ENCODE results near the gene DNAJC9. TPM values are rescaled to one million over a fixed set of nuclear protein-coding genes. Genes with fewer than 3 reads are reported as not detected.
A peak's percentile ranks its signal among the peaks of the same experiment; 100 is the strongest.

Gene DNAJC9
- total and polyA plus RNA-seq, 7 experiments from 2014 or later = 14.5 to 47.7 (median 27.2) TPM

DNA sequence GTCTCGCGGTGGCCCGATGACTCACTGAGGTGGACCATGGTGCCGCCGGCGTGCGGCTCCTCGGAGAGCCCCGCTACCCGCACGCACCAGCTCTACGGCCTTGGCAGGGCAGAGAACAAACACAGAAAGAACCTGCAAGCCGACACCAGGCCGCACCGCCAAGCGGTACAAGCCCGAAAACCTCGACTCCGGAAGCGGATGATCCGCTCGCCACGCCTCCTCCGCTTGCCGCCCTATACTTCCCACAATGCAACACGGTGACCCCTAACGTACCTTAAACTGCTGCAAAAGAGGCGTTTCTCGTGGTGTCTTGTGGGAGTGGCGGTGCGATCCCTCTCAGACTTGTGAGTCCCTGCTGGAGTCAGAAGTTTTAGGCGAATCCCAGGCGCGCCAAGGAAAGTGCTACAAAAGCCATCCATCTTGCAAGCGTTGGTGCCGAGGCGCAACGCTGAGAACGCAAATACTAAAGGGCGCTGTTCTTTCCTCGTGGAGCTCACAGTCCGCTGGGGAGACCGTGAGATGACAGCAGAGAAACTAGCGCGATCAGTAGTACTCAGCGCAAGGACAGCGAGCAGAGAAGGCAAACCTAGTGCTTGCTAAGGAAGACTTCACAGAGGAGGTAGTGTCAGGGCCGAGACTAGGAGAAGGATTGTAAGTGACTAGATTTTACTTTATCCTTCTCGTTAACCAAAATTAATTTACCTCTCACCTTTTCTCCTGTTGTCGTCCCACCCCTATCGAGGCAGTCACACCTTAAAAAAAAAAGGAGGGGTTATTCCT, 5.6 kb upstream of the DNAJC9 start, which contains the start of gene MRPS16:
Gene MRPS16 (minus strand): TSS at position 200 of the 780 bp plus-strand sequence. CDS start 162 bp downstream, at position 38.
- H3K27ac ChIP-seq (ENCODE audit: low read depth, low read length) = peak within 1 kb of the TSS; percentile 92
- peak within 1 kb of the TSS; percentile 91 to 97 (median 94) for H3K27ac Mint-ChIP-seq
- H3K4me3 Mint-ChIP-seq = peak within 1 kb of the TSS; percentile 95 to 100 (median 99)
- ChIA-PET POLR2A (interaction anchor here (0.6 to 2.0 kb wide), 16 partner anchors 18 to 1907 kb away, joined by 3 to 9 read pairs (median 4); partner anchors contain the start of gene CFAP70), CTCF (interaction anchor here (0.6 kb wide), 1 partner anchor 1417 kb away, joined by 4 read pairs; no protein-coding TSS in a partner anchor)
- no peaks in the 10 kb centered on the region for H3K36me3 ChIP-seq (ENCODE audit: control insufficient read depth in 2 of 3, insufficient read depth in 3 of 3, low read length in 3 of 3)
- H3K4me3 ChIP-seq (ENCODE audit: low read length) = peak within 1 kb of the TSS; percentile 94
- H3K27me3 Mint-ChIP-seq = peaks cover 0 to 2% (median 0%) of the 10 kb centered on the region in 5 donors
- H3K9me3 ChIP-seq (ENCODE audit: control insufficient read depth in 2 of 3, low read length in 3 of 3) = no peaks in the 10 kb centered on the region
- intact Hi-C loops (cut with micrococcal nuclease) = loop anchor here (1.0 to 5.0 kb wide), 13 partner anchors 8 to 924 kb away; partner anchors contain the start of genes ANXA7 (in 2 of the 2), CFAP70 (in 2 of the 2), ECD (in 2 of the 2) and FAM149B1 (in 2 of the 2)
- peaks cover 18 to 26% of the 10 kb centered on the region in 2 donors for H3K4me1 ChIP-seq (ENCODE audit: control insufficient read depth in 2 of 2, insufficient read depth in 2 of 2, low read length in 2 of 2)
- peak; percentile 98 for ATAC-seq
- peaks cover 0 to 20% (median 5%) of the 10 kb centered on the region in 5 donors for H3K36me3 Mint-ChIP-seq
- DNase-seq = peak; percentile 75 to 95 (median 93)
- peaks cover 0 to 3% (median 0%) of the 10 kb centered on the region in 11 donors for H3K9me3 Mint-ChIP-seq
- H3K4me1 Mint-ChIP-seq = peaks cover 19 to 50% (median 37%) of the 10 kb centered on the region in 7 donors
- H3K27me3 ChIP-seq (ENCODE audit: control insufficient read depth in 2 of 2, insufficient read depth in 2 of 2, low read length in 2 of 2) = no peaks in the 10 kb centered on the region

DNA sequence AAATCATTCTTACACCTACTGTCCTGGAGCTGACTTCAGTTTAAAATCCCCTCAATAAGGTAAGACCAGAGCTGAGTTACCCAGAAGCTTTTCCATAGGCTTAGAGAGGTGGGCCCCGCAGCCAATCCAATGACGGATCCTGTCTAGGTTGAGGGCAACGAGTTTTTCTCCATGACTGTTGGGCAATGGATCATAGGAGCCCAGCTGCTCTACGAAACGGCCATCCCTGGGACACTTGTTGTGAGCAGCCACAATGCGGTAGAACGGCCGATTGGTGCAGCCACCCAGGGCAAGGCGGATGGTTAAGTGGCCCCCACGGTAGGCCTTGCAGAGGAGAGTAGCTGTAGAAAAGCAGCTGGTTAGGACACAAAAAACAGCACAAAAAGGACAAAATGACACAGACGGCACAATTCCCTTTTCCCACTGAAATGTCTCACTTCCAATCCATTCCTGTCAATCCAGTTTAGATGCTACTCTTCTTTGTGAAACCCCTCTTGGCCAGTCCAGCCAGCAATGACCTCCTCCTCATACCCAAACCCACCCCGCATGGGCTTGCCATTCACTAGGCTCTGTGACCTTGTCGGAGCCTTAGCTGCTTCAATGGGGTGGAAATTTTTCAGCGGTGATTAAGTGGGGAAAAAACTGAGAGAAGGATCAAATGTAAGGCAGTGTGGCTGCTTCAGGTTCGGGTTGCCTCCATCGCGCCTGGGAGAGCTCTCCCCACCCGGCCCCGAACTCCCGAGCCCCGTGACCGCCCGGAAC, 4.8 kb upstream of the DNAJC9 start:
- H3K4me1 ChIP-seq (ENCODE audit: control insufficient read depth in 2 of 2, insufficient read depth in 2 of 2, low read length in 2 of 2) = peaks cover 19 to 30% of the 10 kb centered on the region in 2 donors
- H3K4me1 Mint-ChIP-seq = peaks cover 20 to 58% (median 44%) of the 10 kb centered on the region in 7 donors
- POLR2A ChIA-PET = interaction anchor here (0.6 to 2.0 kb wide), 16 partner anchors 18 to 1906 kb away, joined by 3 to 9 read pairs (median 3); partner anchors contain the start of gene CFAP70
- H3K36me3 Mint-ChIP-seq = peaks cover 0 to 20% (median 5%) of the 10 kb centered on the region in 5 donors
- peak overlapping the region; percentile 91 to 97 (median 94) for H3K27ac Mint-ChIP-seq
- intact Hi-C loops (cut with micrococcal nuclease) = loop anchor here (1.0 to 5.0 kb wide), 13 partner anchors 8 to 925 kb away; partner anchors contain the start of genes ANXA7 (in 2 of the 2), CFAP70 (in 2 of the 2), ECD (in 2 of the 2) and FAM149B1 (in 2 of the 2)
- no peaks in the 10 kb centered on the region for H3K36me3 ChIP-seq (ENCODE audit: control insufficient read depth in 2 of 3, insufficient read depth in 3 of 3, low read length in 3 of 3)
- DNase-seq = peak in 2 of 9 donors; percentile 0 to 27
- H3K4me3 Mint-ChIP-seq = peak overlapping the region; percentile 95 to 100 (median 99)
- peaks cover 0 to 2% (median 0%) of the 10 kb centered on the region in 5 donors for H3K27me3 Mint-ChIP-seq
- peak overlapping the region; percentile 92 for H3K27ac ChIP-seq (ENCODE audit: low read depth, low read length)
- H3K9me3 ChIP-seq (ENCODE audit: control insufficient read depth in 2 of 3, low read length in 3 of 3) = no peaks in the 10 kb centered on the region
- no peaks in the 10 kb centered on the region for H3K27me3 ChIP-seq (ENCODE audit: control insufficient read depth in 2 of 2, insufficient read depth in 2 of 2, low read length in 2 of 2)
- ATAC-seq = peak; percentile 65
- CTCF ChIA-PET = no interaction called here
- peaks cover 0 to 3% (median 0%) of the 10 kb centered on the region in 11 donors for H3K9me3 Mint-ChIP-seq
- peak overlapping the region; percentile 94 for H3K4me3 ChIP-seq (ENCODE audit: low read length)

DNA sequence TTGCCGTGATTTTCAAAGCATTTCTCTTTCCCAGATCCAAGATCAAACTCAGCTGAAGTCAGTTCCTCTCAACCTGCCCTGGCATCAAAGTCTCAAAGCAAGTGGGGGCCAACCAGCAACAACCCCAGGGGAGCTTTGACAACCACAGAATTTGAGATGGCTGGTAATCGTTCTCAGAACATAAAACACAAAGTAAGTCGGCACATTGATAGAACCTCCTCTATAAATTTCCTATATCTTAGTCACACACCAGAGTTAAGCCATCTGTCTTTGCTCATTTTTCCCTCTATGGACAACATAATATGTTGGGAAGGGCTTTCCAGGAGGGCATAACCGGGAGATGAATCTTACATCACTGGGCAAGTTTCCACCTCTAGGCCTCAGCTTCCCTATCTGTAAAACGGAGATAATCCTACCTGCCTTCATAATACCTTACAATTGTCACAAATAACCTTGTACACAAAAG, 1.2 kb upstream of the DNAJC9 start:
- Mint-ChIP-seq H3K4me3 (peak overlapping the region in 8 of 10 donors; percentile 49 to 98 (median 76)), H3K36me3 (peaks cover 8 to 42% (median 15%) of the 10 kb centered on the region in 5 donors), H3K9me3 (peaks cover 0 to 3% (median 0%) of the 10 kb centered on the region in 11 donors), H3K4me1 (peaks cover 34 to 78% (median 67%) of the 10 kb centered on the region in 7 donors), H3K27me3 (peaks cover 0 to 2% (median 0%) of the 10 kb centered on the region in 5 donors), H3K27ac (peak overlapping the region; percentile 82 to 98 (median 94))
- Histone ChIP-seq H3K4me1 (ENCODE audit: control insufficient read depth in 2 of 2, insufficient read depth in 2 of 2, low read length in 2 of 2) (peaks cover 30 to 44% of the 10 kb centered on the region in 2 donors), H3K27me3 (ENCODE audit: control insufficient read depth in 2 of 2, insufficient read depth in 2 of 2, low read length in 2 of 2) (no peaks in the 10 kb centered on the region), H3K9me3 (ENCODE audit: control insufficient read depth in 2 of 3, low read length in 3 of 3) (no peaks in the 10 kb centered on the region), H3K27ac (ENCODE audit: low read depth, low read length) (peak overlapping the region; percentile 86), H3K36me3 (ENCODE audit: control insufficient read depth in 2 of 3, insufficient read depth in 3 of 3, low read length in 3 of 3) (peaks cover 5 to 10% (median 9%) of the 10 kb centered on the region in 3 experiments), H3K4me3 (ENCODE audit: low read length) (no peak overlapping the region)
- ChIA-PET POLR2A (interaction anchor here (0.6 to 1.9 kb wide), 4 partner anchors 12 to 1529 kb away, joined by 3 to 6 read pairs (median 4); no protein-coding TSS in a partner anchor), CTCF (interaction anchor here (0.6 kb wide), 1 partner anchor 123 kb away, joined by 3 read pairs; no protein-coding TSS in a partner anchor)
- intact Hi-C loops (cut with micrococcal nuclease) = loop anchor here (5.0 to 10.0 kb wide), 3 partner anchors 494 to 927 kb away; partner anchors contain the start of genes MCU (in 1 of the 2) and SEC24C (in 1 of the 2)
- DNase-seq = no peak
- ATAC-seq = no peak

DNA sequence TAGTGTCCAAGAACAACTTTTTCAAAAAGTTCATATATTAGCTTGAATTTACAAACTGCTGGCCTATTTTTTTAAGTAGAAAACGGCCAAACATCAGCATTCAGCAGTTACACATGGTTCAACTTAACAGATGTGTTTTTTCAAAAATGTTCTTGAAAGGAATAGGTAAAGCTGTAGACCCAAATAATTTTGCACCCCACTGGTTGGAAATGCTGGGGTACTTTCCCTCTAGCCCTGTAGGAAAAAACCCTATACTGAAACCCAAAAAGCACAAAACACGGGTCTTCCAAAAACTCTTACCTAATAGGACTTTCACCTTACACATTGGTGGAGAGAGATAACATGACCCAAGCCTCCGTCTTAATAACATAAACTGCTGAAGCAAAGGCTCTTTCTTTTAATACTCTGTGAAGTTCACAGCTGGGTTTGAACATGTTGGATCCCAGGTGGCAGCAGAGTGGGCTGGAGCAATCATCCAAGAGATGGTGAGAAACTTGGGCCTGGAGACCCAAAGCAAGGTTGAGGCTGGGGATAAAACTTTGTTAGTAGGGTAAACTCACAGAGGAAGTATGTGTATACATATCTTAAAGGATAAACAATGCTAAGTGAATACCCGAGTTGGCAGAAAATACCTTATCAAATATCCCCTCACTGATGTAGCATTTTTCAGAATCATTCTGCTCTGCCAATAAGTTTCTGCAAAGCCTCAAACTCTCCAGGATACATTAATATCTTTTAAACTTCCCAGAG, 629 bp upstream of the DNAJC9 start:
- intact Hi-C loops (cut with micrococcal nuclease) = loop anchor here (1.0 to 10.0 kb wide), 12 partner anchors 79 to 927 kb away; partner anchors contain the start of genes P4HA1 (in 2 of the 2), SEC24C (in 2 of the 2), CFAP70 (in 1 of the 2) and ECD (in 1 of the 2)
- Mint-ChIP-seq H3K4me1 (peaks cover 31 to 72% (median 62%) of the 10 kb centered on the region in 7 donors), H3K27me3 (peaks cover 0 to 2% (median 0%) of the 10 kb centered on the region in 5 donors), H3K4me3 (peak overlapping the region; percentile 92 to 100 (median 97)), H3K9me3 (peaks cover 0 to 2% (median 0%) of the 10 kb centered on the region in 11 donors), H3K36me3 (peaks cover 8 to 46% (median 16%) of the 10 kb centered on the region in 5 donors), H3K27ac (peak overlapping the region; percentile 91 to 98 (median 96))
- no peak for ATAC-seq
- CTCF ChIA-PET = interaction anchor here (0.5 to 0.8 kb wide), 2 partner anchors 84 to 152 kb away, joined by 3 read pairs; no protein-coding TSS in a partner anchor
- Histone ChIP-seq H3K27me3 (ENCODE audit: control insufficient read depth in 2 of 2, insufficient read depth in 2 of 2, low read length in 2 of 2) (no peaks in the 10 kb centered on the region), H3K27ac (ENCODE audit: low read depth, low read length) (peak overlapping the region; percentile 86), H3K9me3 (ENCODE audit: control insufficient read depth in 2 of 3, low read length in 3 of 3) (no peaks in the 10 kb centered on the region), H3K4me1 (ENCODE audit: control insufficient read depth in 2 of 2, insufficient read depth in 2 of 2, low read length in 2 of 2) (peaks cover 28 to 40% of the 10 kb centered on the region in 2 donors), H3K4me3 (ENCODE audit: low read length) (peak overlapping the region; percentile 71), H3K36me3 (ENCODE audit: control insufficient read depth in 2 of 3, insufficient read depth in 3 of 3, low read length in 3 of 3) (peaks cover 8 to 11% (median 9%) of the 10 kb centered on the region in 3 experiments)
- DNase-seq = peak in 1 of 9 donors; percentile 21
- POLR2A ChIA-PET = interaction anchor here (0.6 to 2.6 kb wide), 14 partner anchors 8 to 530 kb away, joined by 3 to 13 read pairs (median 3); partner anchors contain the start of gene CFAP70

DNA sequence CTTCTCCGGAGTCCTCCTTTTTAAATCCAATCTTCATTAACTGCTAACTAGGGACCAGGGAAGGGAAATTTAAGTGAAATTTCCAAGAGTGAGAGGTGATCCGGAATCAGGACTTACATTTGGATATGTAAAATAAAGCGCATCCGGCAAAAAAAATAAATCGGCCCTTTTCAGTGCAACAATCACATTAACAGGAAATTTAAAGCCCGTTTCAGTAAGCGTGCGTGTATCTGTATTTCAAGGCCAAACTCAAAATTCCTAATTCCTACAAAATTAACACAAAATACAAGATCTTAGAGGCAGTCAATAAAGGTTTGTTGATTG, 771 bp downstream of the DNAJC9 start:
- Histone ChIP-seq H3K36me3 (ENCODE audit: control insufficient read depth in 2 of 3, insufficient read depth in 3 of 3, low read length in 3 of 3) (peaks cover 8 to 20% (median 9%) of the 10 kb centered on the region in 3 experiments), H3K27me3 (ENCODE audit: control insufficient read depth in 2 of 2, insufficient read depth in 2 of 2, low read length in 2 of 2) (no peaks in the 10 kb centered on the region), H3K4me1 (ENCODE audit: control insufficient read depth in 2 of 2, insufficient read depth in 2 of 2, low read length in 2 of 2) (peaks cover 21 to 31% of the 10 kb centered on the region in 2 donors), H3K9me3 (ENCODE audit: control insufficient read depth in 2 of 3, low read length in 3 of 3) (no peaks in the 10 kb centered on the region), H3K4me3 (ENCODE audit: low read length) (peak overlapping the region; percentile 71), H3K27ac (ENCODE audit: low read depth, low read length) (peak overlapping the region; percentile 86)
- H3K27me3 Mint-ChIP-seq = no peaks in the 10 kb centered on the region
- H3K4me3 Mint-ChIP-seq = peak overlapping the region; percentile 92 to 100 (median 97)
- intact Hi-C loops (cut with micrococcal nuclease) = loop anchor here (2.0 to 10.0 kb wide), 5 partner anchors 149 to 929 kb away; partner anchors contain the start of genes MCU (in 1 of the 2), P4HA1 (in 1 of the 2) and SEC24C (in 1 of the 2)
- peak overlapping the region; percentile 91 to 98 (median 96) for H3K27ac Mint-ChIP-seq
- POLR2A ChIA-PET = interaction anchor here (1.0 to 2.6 kb wide), 6 partner anchors 11 to 483 kb away, joined by 3 to 13 read pairs (median 4); partner anchors contain the start of genes CFAP70, ECD, FAM149B1 and PPP3CB
- H3K9me3 Mint-ChIP-seq = no peaks in the 10 kb centered on the region
- no peak for ATAC-seq
- peaks cover 8 to 34% (median 17%) of the 10 kb centered on the region in 5 donors for H3K36me3 Mint-ChIP-seq
- peaks cover 25 to 65% (median 53%) of the 10 kb centered on the region in 7 donors for H3K4me1 Mint-ChIP-seq
- CTCF ChIA-PET = no interaction called here
- DNase-seq = peak in 2 of 9 donors; percentile 4 to 6
